K562 (cell line): ENCODE data around the gene ZDHHC5. TPM values are rescaled to one million over a fixed set of nuclear protein-coding genes. Genes with fewer than 3 reads are reported as not detected.
A peak's percentile ranks its signal among the peaks of the same experiment; 100 is the strongest.

ENCODE experiments used
- BMI1 ChIP-seq: fragments of 150-350 bp; IDR thresholded peaks from 2 replicates; pipeline ENCODE4 v1.6.1; 2014; ENCODE audit warnings: low read length
- BRD4 ChIP-seq: fragments of 200-600 bp; sonication (generic); IDR thresholded peaks from 2 replicates; pipeline ENCODE4 v1.6.1; 2017; ENCODE audit warnings: inconsistent platforms
- HDAC6 ChIP-seq: IDR thresholded peaks from 2 replicates; pipeline ENCODE4 v1.6.1; 2012; ENCODE audit warnings: low read depth, mild to moderate bottlenecking, control low read depth, inconsistent platforms, low read length, moderate library complexity
- KAT7 ChIP-seq: sonication (generic); formaldehyde crosslinking; IDR thresholded peaks from 2 replicates; pipeline ENCODE4 v1.8.0; 2022; ENCODE audit warnings: missing genetic modification reagents, mild to moderate bottlenecking, borderline replicate concordance
- NFYB ChIP-seq: IDR thresholded peaks from 2 replicates; pipeline ENCODE4 v1.6.1; 2011; ENCODE audit warnings: mild to moderate bottlenecking, moderate library complexity; ENCODE audit not compliant: insufficient read length; ENCODE audit errors: extremely low read depth
- NR2C2 ChIP-seq, 2 experiments: fragments of 200-800 bp in 1 of 2; sonication (Bioruptor generic) in 1 of 2; sonication (generic) in 1 of 2; formaldehyde crosslinking in 1 of 2; IDR thresholded peaks; 2 replicates each; pipeline versions ENCODE4 v1.6.1 to v1.8.0; 2016 to 2022; ENCODE audit warnings: mild to moderate bottlenecking in 1 of 2, missing compliant biosample characterization in 1 of 2, missing genetic modification characterization in 1 of 2, missing genetic modification reagents in 1 of 2
- ZNF175 ChIP-seq: fragments of 200-800 bp; sonication (Bioruptor generic); IDR thresholded peaks from 2 replicates; pipeline ENCODE4 v1.6.1; 2016; ENCODE audit warnings: low read depth, mild to moderate bottlenecking, missing genetic modification characterization, missing compliant biosample characterization
- polyA plus RNA-seq, 8 experiments: library from polyadenylated mRNA; depleted of rRNA in 4 of 8; stranded (reverse) in 5 of 8; unstranded in 3 of 8; fragments of >200 nt; fragmentation: Nextera tagmentation in 2 of 8; fragmentation: Illumina TruSeq in 1 of 8; extraction: Ambion mirVana in 2 of 8; extraction: Trizol in 1 of 8; gene quantifications; 2 replicates each; pipeline versions ENCODE4 v1.2.1 to v1.2.3, GENCODE V29; 2011 to 2014; ENCODE audit warnings: inconsistent platforms in 1 of 8, missing spikeins in 1 of 8
- total RNA-seq, 7 experiments: library from RNA; depleted of rRNA in 6 of 7; stranded (reverse); fragments of >200 nt in 6 of 7; fragmentation: Illumina TruSeq in 2 of 7; extraction: Trizol in 2 of 7; gene quantifications; 2 replicates each; pipeline versions ENCODE4 v1.2.1 to v1.2.3, GENCODE V29; 2011 to 2021; ENCODE audit warnings: low replicate concordance in 1 of 7
- TF ChIP-seq, protein P1 (sequence below): fragments of 450-650 bp; IDR thresholded peaks from 2 replicates; pipeline ENCODE4 v1.6.1; 2017; ENCODE audit warnings: antibody characterized with exemption
- TF ChIP-seq, protein P2 (sequence below): fragments of 450-650 bp; formaldehyde crosslinking; IDR thresholded peaks from 2 replicates; pipeline ENCODE4 v1.4.0; 2020; ENCODE audit warnings: mild to moderate bottlenecking, moderate library complexity
- TF ChIP-seq, protein P3 (sequence below): fragments of 250-450 bp; sonication (Bioruptor Pico); IDR thresholded peaks from 2 replicates; pipeline ENCODE4 v1.5.0; 2021; ENCODE audit warnings: mild to moderate bottlenecking, moderate library complexity
- TF ChIP-seq, protein P4 (sequence below), 2 experiments: IDR thresholded peaks; 2 replicates each; pipeline ENCODE4 v1.6.1; 2012; ENCODE audit warnings: improper control_type of control experiment in 2 of 2, low read depth in 2 of 2, low read length in 2 of 2, borderline replicate concordance in 1 of 2

ZDHHC5 gene
- total and polyA plus RNA-seq, 9 of the 15 experiments (the other 6 are each of a cell fraction or from before 2014, with no cell fraction given) = 3.8 to 64.2 (median 35.9) TPM

DNA sequence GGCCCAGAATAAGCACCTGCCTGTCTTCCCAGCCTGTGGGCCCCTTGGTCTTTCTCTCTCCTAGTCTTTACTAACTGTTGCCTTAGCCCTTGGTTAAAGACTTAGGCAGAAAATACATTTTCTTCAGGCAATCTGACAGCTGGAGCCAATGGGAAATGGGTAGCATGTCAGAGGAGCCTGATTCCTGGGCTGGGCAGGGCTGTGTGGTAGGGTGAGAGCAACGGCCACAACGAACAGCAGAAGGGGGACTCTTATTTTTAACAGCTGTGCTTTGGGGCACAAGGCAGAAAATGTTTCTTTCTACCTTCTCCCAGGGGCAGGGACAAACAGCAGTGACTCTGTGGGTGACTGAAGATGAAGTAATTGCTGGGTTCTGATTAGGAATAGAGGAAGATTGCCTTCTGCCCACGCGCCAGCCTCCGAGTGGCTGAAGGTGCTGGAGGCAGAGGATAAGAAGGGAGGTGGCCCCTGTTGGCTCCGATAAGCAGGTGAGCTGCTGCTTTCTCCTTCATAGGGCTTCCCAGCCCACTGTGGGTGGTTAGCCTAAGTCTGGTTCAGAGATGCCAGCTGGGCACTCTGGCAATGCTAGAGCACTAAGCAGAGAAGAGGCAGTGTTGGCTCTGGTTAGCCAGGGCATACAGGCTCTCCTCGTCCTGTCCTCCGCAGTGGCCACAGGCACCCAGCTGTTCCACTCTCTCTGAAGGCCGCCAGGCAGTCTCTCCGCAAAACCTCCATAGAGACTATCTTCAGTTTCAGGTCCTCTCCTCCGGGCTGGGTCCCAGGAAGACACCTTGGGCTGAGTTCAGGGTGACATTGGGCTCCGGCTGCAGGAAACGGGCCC, 19.7 kb upstream of the ZDHHC5 start (continued):
- TF ChIP-seq, protein P1, sequence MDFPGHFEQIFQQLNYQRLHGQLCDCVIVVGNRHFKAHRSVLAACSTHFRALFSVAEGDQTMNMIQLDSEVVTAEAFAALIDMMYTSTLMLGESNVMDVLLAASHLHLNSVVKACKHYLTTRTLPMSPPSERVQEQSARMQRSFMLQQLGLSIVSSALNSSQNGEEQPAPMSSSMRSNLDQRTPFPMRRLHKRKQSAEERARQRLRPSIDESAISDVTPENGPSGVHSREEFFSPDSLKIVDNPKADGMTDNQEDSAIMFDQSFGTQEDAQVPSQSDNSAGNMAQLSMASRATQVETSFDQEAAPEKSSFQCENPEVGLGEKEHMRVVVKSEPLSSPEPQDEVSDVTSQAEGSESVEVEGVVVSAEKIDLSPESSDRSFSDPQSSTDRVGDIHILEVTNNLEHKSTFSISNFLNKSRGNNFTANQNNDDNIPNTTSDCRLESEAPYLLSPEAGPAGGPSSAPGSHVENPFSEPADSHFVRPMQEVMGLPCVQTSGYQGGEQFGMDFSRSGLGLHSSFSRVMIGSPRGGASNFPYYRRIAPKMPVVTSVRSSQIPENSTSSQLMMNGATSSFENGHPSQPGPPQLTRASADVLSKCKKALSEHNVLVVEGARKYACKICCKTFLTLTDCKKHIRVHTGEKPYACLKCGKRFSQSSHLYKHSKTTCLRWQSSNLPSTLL = no peak
- TF ChIP-seq, protein P2, sequence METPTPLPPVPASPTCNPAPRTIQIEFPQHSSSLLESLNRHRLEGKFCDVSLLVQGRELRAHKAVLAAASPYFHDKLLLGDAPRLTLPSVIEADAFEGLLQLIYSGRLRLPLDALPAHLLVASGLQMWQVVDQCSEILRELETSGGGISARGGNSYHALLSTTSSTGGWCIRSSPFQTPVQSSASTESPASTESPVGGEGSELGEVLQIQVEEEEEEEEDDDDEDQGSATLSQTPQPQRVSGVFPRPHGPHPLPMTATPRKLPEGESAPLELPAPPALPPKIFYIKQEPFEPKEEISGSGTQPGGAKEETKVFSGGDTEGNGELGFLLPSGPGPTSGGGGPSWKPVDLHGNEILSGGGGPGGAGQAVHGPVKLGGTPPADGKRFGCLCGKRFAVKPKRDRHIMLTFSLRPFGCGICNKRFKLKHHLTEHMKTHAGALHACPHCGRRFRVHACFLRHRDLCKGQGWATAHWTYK (CRISPR knock-in tag) = 0 out of 2 replicates have a peak, but pooled peaks have one; percentile 40
- TF ChIP-seq HDAC6 (no peak), NR2C2 (CRISPR knock-in tag; IDR thresholded peaks at IDR 0.05) (no peak), NR2C2 (tag; IDR thresholded peaks at IDR 0.05) (no peak), ZNF175 (CRISPR knock-in tag) (peak; percentile 74; the same call in 1 of the 2 replicates), BMI1 (no peak), BRD4 (no peak), NFYB (no peak), KAT7 (CRISPR knock-in tag) (no peak)
- TF ChIP-seq, protein P3, sequence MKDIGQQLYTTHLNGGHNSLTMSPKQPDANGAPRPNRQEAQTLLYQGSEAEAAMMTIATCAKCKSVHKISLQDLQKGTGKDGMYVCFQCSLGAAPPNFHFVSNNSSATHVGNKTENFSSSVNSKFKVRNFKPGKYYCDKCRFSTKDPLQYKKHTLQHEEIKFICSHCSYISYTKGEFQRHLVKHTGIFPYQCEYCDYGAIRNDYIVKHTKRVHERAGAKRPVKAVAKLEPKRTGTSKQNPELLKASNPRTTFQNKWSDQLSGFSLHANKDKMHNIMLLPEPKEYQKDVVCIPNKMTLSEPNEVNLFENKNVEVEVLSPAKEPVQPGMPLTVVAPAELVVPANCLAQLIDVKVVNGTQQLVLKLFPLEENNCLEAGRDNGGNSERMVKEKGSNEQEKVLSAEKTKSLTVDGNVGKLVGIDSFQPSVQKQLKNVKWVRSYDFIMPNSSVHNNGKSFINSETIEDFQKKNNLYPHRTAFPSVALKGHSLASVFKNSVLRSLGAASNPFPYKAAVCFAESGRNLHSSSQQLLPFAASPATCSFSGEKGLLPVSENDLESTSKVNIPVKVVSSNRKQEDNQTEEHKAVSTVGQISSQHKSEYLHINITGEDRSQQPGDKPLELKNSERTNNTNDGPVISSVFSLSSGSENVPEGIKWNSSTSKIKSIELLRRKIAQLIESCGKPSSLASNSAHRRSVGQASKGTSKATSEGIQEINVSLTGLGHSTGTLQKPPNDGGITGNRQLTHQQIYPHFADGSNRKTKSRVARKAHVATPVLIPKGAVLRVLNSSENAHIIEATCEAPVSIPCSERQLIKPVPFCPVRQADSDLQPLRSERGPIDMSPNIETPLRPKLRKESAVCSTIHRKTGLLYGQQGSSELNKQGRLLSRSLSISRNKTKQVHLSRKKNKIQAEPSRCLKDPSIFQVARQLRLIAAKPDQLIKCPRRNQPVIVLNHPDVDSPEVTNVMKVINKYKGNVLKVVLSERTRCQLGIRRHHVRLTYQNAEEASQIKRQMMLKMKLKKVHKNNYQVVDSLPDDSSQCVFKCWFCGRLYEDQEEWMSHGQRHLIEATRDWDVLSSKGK (CRISPR knock-in tag) = no peak
- TF ChIP-seq, protein P4, sequence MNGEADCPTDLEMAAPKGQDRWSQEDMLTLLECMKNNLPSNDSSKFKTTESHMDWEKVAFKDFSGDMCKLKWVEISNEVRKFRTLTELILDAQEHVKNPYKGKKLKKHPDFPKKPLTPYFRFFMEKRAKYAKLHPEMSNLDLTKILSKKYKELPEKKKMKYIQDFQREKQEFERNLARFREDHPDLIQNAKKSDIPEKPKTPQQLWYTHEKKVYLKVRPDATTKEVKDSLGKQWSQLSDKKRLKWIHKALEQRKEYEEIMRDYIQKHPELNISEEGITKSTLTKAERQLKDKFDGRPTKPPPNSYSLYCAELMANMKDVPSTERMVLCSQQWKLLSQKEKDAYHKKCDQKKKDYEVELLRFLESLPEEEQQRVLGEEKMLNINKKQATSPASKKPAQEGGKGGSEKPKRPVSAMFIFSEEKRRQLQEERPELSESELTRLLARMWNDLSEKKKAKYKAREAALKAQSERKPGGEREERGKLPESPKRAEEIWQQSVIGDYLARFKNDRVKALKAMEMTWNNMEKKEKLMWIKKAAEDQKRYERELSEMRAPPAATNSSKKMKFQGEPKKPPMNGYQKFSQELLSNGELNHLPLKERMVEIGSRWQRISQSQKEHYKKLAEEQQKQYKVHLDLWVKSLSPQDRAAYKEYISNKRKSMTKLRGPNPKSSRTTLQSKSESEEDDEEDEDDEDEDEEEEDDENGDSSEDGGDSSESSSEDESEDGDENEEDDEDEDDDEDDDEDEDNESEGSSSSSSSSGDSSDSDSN (IDR thresholded peaks at IDR 0.05; ENCODE audit: borderline replicate concordance in 1 of 2, low read depth in 2 of 2, low read length in 2 of 2) = peak in 1 of 2 experiments; percentile 68; a peak in 1 of 4 replicates
